ENCODE measurements around the gene P4HA3. TPM values are rescaled to one million over a fixed set of nuclear protein-coding genes. Genes with fewer than 3 reads are reported as not detected.

P4HA3 gene
- total and polyA plus RNA-seq, 9 donors = 0.80 to 9.3 (median 2.2) TPM

DNA sequence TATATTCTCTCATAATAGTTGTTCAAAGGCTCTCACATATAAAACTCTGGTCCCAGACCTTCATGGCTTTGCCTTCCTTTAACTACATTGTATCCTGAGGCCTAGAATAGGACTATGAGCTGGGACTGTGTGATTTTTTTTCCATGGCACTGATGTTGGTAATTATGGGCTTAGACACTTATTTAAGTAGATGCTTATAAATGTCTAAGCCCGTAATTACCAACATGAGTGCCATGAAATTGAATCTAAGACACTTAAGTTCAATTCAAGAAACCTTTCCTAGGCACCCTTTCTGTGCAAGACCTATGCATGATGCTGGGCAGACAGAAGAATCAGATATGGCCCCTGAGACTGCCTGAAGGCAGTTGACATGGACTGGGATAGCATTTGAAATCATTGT is 63.0 kb downstream of the P4HA3 start:
- no CpG with 5 or more reads among the region's 1 CpG for WGBS (ENCODE audit: insufficient coverage)
- no peak overlapping the region for H3K27ac ChIP-seq (ENCODE audit: low read length)
- H3K4me1 ChIP-seq (ENCODE audit: control insufficient read depth, insufficient read depth, low read length) = no peaks in the 10 kb centered on the region
- H3K9me3 ChIP-seq (replicated peaks; ENCODE audit: control insufficient read depth, low read depth, low read length) = no peaks in the 10 kb centered on the region
- H3K4me3 ChIP-seq (ENCODE audit: low read length) = no peak overlapping the region
- H3K27me3 ChIP-seq (ENCODE audit: control insufficient read depth, insufficient read depth, low read length) = no peaks in the 10 kb centered on the region
- DNase-seq = no peak
- peaks cover 51% of the 10 kb centered on the region for H3K36me3 ChIP-seq (ENCODE audit: control insufficient read depth, insufficient read depth, low read length)

DNA sequence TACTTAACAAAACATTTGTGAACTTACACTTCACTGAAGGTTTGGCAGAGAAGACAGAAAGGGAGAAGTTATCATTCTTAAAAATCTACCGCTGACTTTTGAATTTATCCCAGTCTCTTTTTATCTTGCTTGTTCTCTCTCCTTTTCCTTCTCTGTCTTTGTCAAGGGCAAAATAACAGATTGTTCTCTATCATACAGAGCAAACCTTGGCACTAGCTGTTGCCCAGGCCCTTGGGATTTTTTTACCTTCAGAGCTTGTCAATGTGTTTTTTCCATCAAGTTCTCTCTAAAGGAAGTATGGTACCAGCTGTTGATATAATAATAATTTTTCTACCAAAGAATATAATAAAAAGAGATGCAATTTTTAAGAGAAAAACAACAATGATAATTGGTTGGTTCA is 73.2 kb downstream of the P4HA3 start:
- H3K36me3 ChIP-seq (ENCODE audit: control insufficient read depth, insufficient read depth, low read length) = peaks cover 17% of the 10 kb centered on the region
- 40% methylated on average over 1 of the region's 1 CpG for WGBS (ENCODE audit: insufficient coverage)

DNA sequence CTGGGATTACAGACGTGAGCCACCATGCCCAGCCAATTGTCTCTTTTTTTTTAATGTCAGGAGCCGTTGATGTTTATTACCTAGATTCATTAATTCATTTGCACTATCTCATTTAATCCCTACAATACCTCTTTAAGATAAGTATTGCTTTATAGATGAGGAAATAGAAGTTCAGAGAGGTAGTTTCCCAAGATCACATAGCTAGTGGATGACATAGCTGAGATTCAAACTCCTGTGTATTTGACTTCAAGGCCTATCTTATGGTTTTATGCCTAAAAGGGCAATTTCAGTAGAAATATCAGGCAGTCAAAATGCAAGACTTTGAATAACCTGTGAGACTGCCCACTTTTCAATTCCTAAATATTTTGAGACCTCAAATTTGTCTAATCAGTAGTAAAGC is 73.9 kb downstream of the P4HA3 start:
- no peak overlapping the region for H3K27ac ChIP-seq (ENCODE audit: low read length)
- H3K36me3 ChIP-seq (ENCODE audit: control insufficient read depth, insufficient read depth, low read length) = peaks cover 17% of the 10 kb centered on the region
- no peak overlapping the region for H3K4me3 ChIP-seq (ENCODE audit: low read length)
- DNase-seq = no peak
- H3K27me3 ChIP-seq (ENCODE audit: control insufficient read depth, insufficient read depth, low read length) = no peaks in the 10 kb centered on the region
- no CpG with 5 or more reads among the region's 2 CpGs for WGBS (ENCODE audit: insufficient coverage)
- H3K9me3 ChIP-seq (replicated peaks; ENCODE audit: control insufficient read depth, low read depth, low read length) = no peaks in the 10 kb centered on the region
- no peaks in the 10 kb centered on the region for H3K4me1 ChIP-seq (ENCODE audit: control insufficient read depth, insufficient read depth, low read length)

More for the DNA sequence above, 73.2 kb downstream of the P4HA3 start:
- H3K27ac ChIP-seq (ENCODE audit: low read length) = no peak overlapping the region
- H3K9me3 ChIP-seq (replicated peaks; ENCODE audit: control insufficient read depth, low read depth, low read length) = no peaks in the 10 kb centered on the region
- H3K4me1 ChIP-seq (ENCODE audit: control insufficient read depth, insufficient read depth, low read length) = no peaks in the 10 kb centered on the region
- no peaks in the 10 kb centered on the region for H3K27me3 ChIP-seq (ENCODE audit: control insufficient read depth, insufficient read depth, low read length)
- no peak overlapping the region for H3K4me3 ChIP-seq (ENCODE audit: low read length)
- DNase-seq = no peak

DNA sequence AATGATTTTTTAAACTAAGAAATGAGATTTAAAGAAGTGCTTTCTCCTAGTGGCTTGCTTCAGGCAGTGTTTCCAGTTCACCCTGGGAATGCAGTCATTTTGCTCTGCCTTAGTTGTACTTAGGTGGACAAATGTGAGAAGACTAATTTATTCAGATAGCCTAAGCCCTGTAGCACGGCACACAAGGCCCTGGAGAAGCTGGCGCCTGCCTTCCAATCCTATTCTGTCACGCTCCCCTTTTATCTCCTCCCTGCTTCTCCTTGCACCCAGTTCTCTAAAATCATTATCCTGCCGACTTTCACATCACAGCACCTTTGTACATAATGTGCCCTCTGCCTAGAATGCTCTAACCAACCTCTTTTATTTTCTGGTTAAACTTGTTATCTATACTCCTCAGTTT is 76.3 kb downstream of the P4HA3 start:
- no peak for DNase-seq
- no peaks in the 10 kb centered on the region for H3K4me1 ChIP-seq (ENCODE audit: control insufficient read depth, insufficient read depth, low read length)
- H3K27me3 ChIP-seq (ENCODE audit: control insufficient read depth, insufficient read depth, low read length) = no peaks in the 10 kb centered on the region
- H3K4me3 ChIP-seq (ENCODE audit: low read length) = no peak overlapping the region
- H3K27ac ChIP-seq (ENCODE audit: low read length) = no peak overlapping the region
- 92% methylated on average over 3 of the region's 4 CpGs for WGBS (ENCODE audit: insufficient coverage)
- H3K36me3 ChIP-seq (ENCODE audit: control insufficient read depth, insufficient read depth, low read length) = peaks cover 25% of the 10 kb centered on the region
- no peaks in the 10 kb centered on the region for H3K9me3 ChIP-seq (replicated peaks; ENCODE audit: control insufficient read depth, low read depth, low read length)

DNA sequence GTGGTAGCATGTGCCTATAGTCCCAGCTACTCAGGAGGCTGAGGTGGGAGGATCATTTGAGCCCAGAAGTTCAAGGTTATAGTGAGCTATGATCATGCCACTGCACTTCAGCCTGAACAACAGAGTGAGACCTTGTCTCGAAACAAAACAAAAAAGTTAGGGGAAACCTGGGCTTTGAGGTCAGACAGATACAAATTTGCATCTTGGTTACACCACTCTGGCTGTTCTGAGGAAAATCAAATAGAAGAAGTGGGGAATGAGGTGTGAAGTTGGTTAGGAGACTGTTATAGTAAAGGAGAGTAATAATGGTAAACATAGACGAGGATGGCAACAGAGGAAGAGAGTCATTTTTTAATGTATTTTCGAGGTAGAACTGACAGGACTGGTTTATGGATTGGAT is 77.8 kb downstream of the P4HA3 start:
- 85% methylated on average over 3 of the region's 3 CpGs for WGBS (ENCODE audit: insufficient coverage)
- H3K27ac ChIP-seq (ENCODE audit: low read length) = no peak overlapping the region
- no peaks in the 10 kb centered on the region for H3K4me1 ChIP-seq (ENCODE audit: control insufficient read depth, insufficient read depth, low read length)
- H3K36me3 ChIP-seq (ENCODE audit: control insufficient read depth, insufficient read depth, low read length) = peaks cover 24% of the 10 kb centered on the region
- no peaks in the 10 kb centered on the region for H3K9me3 ChIP-seq (replicated peaks; ENCODE audit: control insufficient read depth, low read depth, low read length)
- H3K27me3 ChIP-seq (ENCODE audit: control insufficient read depth, insufficient read depth, low read length) = no peaks in the 10 kb centered on the region
- DNase-seq = no peak
- no peak overlapping the region for H3K4me3 ChIP-seq (ENCODE audit: low read length)

DNA sequence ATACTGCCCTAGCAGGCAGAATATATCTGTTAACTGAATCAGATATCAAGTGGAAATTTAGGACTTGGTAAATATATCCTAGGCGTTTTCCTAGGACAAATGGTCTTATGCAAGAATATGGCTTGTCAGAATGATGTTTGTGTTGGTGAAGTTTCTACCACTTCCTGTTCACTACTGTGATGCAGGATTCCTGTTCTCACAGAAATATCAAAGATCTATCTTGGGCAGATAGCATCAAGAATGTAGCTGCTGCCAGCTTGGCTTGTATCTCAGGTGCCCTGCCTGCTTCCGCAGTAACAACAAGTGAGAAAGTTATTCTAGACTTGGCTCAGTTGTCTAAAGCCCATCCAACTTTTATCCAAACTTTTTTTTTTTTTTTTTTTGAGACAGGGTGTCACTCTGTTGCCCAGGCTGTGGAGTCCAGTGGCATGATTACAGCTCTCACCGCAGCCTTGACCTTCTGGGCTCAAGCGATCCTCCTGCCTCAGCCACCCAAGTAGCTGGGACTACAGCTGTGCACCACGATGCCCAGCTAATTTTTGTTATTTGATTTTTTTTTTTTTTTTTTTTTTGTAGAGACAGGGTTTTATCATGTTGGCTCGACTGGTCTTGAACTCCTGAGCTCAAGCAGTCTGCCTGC is 79.0 kb downstream of the P4HA3 start:
- peaks cover 24% of the 10 kb centered on the region for H3K36me3 ChIP-seq (ENCODE audit: control insufficient read depth, insufficient read depth, low read length)
- H3K4me1 ChIP-seq (ENCODE audit: control insufficient read depth, insufficient read depth, low read length) = no peaks in the 10 kb centered on the region
- H3K4me3 ChIP-seq (ENCODE audit: low read length) = no peak overlapping the region
- H3K9me3 ChIP-seq (replicated peaks; ENCODE audit: control insufficient read depth, low read depth, low read length) = no peaks in the 10 kb centered on the region
- WGBS (ENCODE audit: insufficient coverage) = 100% methylated on average over 3 of the region's 6 CpGs
- H3K27me3 ChIP-seq (ENCODE audit: control insufficient read depth, insufficient read depth, low read length) = no peaks in the 10 kb centered on the region
- no peak for DNase-seq
- no peak overlapping the region for H3K27ac ChIP-seq (ENCODE audit: low read length)

DNA sequence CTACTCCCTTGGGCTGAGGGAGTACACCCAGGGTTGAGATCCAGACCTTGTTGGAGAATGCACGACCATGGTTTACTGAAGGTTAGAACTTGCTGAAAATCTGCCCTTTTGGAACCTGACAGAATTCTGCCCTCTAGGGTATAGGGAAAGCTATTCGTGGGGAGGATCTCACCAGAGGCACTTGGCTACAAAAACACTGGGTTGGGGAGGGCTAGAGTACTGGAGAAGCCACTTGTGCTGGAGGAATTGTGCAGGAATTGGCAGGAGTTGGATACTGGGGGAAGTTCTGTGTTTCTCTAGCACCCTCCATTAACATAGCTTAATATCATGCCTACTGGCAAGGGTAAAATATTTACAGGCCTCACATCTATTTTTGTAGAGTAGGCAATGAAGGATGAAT is 84.5 kb downstream of the P4HA3 start:
- no peaks in the 10 kb centered on the region for H3K9me3 ChIP-seq (replicated peaks; ENCODE audit: control insufficient read depth, low read depth, low read length)
- peaks cover 14% of the 10 kb centered on the region for H3K36me3 ChIP-seq (ENCODE audit: control insufficient read depth, insufficient read depth, low read length)
- no peaks in the 10 kb centered on the region for H3K27me3 ChIP-seq (ENCODE audit: control insufficient read depth, insufficient read depth, low read length)
- no peaks in the 10 kb centered on the region for H3K4me1 ChIP-seq (ENCODE audit: control insufficient read depth, insufficient read depth, low read length)
- no peak overlapping the region for H3K27ac ChIP-seq (ENCODE audit: low read length)
- no peak for DNase-seq
- H3K4me3 ChIP-seq (ENCODE audit: low read length) = no peak overlapping the region
- 75% methylated on average over 2 of the region's 2 CpGs for WGBS (ENCODE audit: insufficient coverage)

DNA sequence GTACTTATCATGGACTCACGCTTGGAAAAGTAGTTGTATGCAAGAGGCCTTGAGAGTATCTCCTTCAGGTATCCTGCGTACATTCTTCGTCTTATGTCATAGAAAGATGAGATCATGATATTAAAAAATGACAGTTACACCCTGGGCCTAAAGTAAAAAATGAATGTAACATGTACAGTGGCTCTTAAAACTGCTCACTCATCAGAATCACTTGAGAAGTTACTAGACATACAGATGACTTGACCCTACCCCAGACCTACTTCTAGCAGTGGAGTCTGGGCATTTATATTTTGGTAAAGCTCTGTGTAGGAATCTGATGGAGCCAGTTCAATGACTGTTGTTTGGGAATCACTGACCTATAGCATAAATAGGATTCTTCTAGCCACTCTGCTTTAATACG is 85.9 kb downstream of the P4HA3 start:
- Histone ChIP-seq H3K9me3 (replicated peaks; ENCODE audit: control insufficient read depth, low read depth, low read length) (no peaks in the 10 kb centered on the region), H3K27me3 (ENCODE audit: control insufficient read depth, insufficient read depth, low read length) (no peaks in the 10 kb centered on the region), H3K4me3 (ENCODE audit: low read length) (no peak overlapping the region), H3K27ac (ENCODE audit: low read length) (no peak overlapping the region), H3K36me3 (ENCODE audit: control insufficient read depth, insufficient read depth, low read length) (peaks cover 7% of the 10 kb centered on the region), H3K4me1 (ENCODE audit: control insufficient read depth, insufficient read depth, low read length) (no peaks in the 10 kb centered on the region)
- WGBS (ENCODE audit: insufficient coverage) = no CpG with 5 or more reads among the region's 4 CpGs
- DNase-seq = no peak

DNA sequence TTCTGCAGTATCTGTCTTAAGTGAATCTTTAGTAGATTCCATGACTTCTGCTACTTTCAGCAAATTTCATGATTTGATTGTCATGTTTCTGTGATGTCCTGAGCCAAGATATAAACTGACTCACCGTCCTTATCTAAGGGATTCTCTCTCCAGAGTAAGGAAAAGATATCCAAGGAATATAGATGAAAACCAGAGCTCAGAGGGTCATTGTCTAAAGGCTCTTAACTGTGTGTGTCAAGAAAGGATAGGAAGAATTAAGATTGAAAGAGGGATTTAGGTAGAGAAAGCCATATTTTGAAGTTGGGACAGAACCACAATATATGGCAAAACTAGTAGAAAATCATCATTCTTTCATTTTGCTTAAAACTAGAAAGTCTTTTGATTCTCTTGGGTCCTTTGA is 89.6 kb downstream of the P4HA3 start:
- Histone ChIP-seq H3K27me3 (ENCODE audit: control insufficient read depth, insufficient read depth, low read length) (no peaks in the 10 kb centered on the region), H3K4me1 (ENCODE audit: control insufficient read depth, insufficient read depth, low read length) (no peaks in the 10 kb centered on the region), H3K27ac (ENCODE audit: low read length) (no peak overlapping the region), H3K9me3 (replicated peaks; ENCODE audit: control insufficient read depth, low read depth, low read length) (no peaks in the 10 kb centered on the region), H3K4me3 (ENCODE audit: low read length) (no peak overlapping the region), H3K36me3 (ENCODE audit: control insufficient read depth, insufficient read depth, low read length) (peaks cover under 1% of the 10 kb centered on the region)
- no peak for DNase-seq
- no CpG with 5 or more reads among the region's 1 CpG for WGBS (ENCODE audit: insufficient coverage)

DNA sequence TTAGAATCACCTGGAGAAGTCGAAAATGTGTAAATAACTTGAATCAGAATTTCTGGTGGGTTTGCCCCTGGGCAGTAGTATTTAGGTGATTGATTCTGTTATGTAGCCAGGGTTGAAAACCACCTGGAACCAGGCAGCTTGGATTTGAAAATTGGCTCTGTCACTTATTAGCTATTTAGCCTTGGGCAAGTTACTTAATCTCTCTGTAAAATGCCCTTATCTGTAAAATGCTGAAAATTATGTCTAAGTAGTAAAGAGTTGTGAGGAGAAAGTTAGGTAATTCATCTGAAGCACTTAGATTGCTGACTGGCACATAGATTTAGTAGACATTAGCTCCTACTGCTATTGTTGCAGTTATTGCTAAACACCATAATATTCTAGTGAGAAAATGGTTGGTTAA is 91.1 kb downstream of the P4HA3 start:
- Histone ChIP-seq H3K27ac (ENCODE audit: low read length) (no peak overlapping the region), H3K36me3 (ENCODE audit: control insufficient read depth, insufficient read depth, low read length) (no peaks in the 10 kb centered on the region), H3K4me1 (ENCODE audit: control insufficient read depth, insufficient read depth, low read length) (no peaks in the 10 kb centered on the region), H3K27me3 (ENCODE audit: control insufficient read depth, insufficient read depth, low read length) (no peaks in the 10 kb centered on the region), H3K4me3 (ENCODE audit: low read length) (no peak overlapping the region), H3K9me3 (replicated peaks; ENCODE audit: control insufficient read depth, low read depth, low read length) (no peaks in the 10 kb centered on the region)
- no peak for DNase-seq
- 75% methylated on average over 1 of the region's 1 CpG for WGBS (ENCODE audit: insufficient coverage)

Data from muscle of leg (tissue), 11 donors.